CD8-positive, alpha-beta memory T cell (primary cell): ENCODE data around the gene MFAP2. TPM values are rescaled to one million over a fixed set of nuclear protein-coding genes. Genes with fewer than 3 reads are reported as not detected.
A peak's percentile ranks its signal among the peaks of the same experiment; 100 is the strongest.

Experiments
- CTCF ChIA-PET: fragments of 350-600 bp; sonication (Branson Sonifier 250); formaldehyde crosslinking; loops from one replicate; lab custom pipeline; 2021; ENCODE audit warnings: antibody characterized with exemption; lab: Charles Lee
- POLR2A ChIA-PET: fragments of 350-600 bp; sonication (Branson Sonifier 250); formaldehyde crosslinking; loops from one replicate; lab custom pipeline; 2021; ENCODE audit warnings: antibody characterized with exemption; lab: Charles Lee
- DNase-seq, 5 donors: peaks; one replicate each; pipeline versions ENCODE4 v3.0.0 to v3.0.0-alpha.2; 2020 to 2022; ENCODE audit warnings: mixed read lengths in 1 of 5
- H3K27ac ChIP-seq: one replicate; pipeline ENCODE4 v1.7.0; 2013; ENCODE audit warnings: low read depth, mild to moderate bottlenecking, low read length, moderate library complexity
- H3K27me3 ChIP-seq: 2 replicates; pipeline ENCODE4 v1.7.0; 2013; ENCODE audit warnings: low read length, mild to moderate bottlenecking; ENCODE audit not compliant: insufficient read depth, poor library complexity, severe bottlenecking
- H3K36me3 ChIP-seq: 2 replicates; pipeline ENCODE4 v1.7.0; 2013; ENCODE audit warnings: mild to moderate bottlenecking, low read length, moderate library complexity; ENCODE audit not compliant: insufficient read depth
- H3K4me1 ChIP-seq: 2 replicates; pipeline ENCODE4 v1.7.0; 2013; ENCODE audit warnings: mild to moderate bottlenecking, low read length, moderate library complexity; ENCODE audit not compliant: insufficient read depth
- H3K4me3 ChIP-seq: 2 replicates; pipeline ENCODE4 v1.7.0; 2013; ENCODE audit warnings: mild to moderate bottlenecking, low read length
- H3K9me3 ChIP-seq: 2 replicates; pipeline ENCODE4 v1.7.0; 2013; ENCODE audit warnings: mild to moderate bottlenecking, low read length
- H3K27ac Mint-ChIP-seq, 8 donors: one replicate each; pipeline ENCODE4 v1.8.0; 2020 to 2021; ENCODE audit warnings: mixed read lengths in 8 of 8, mild to moderate bottlenecking in 6 of 8, inconsistent platforms in 3 of 8, moderate library complexity in 3 of 8
- H3K27me3 Mint-ChIP-seq, 2 donors: one replicate each; pipeline ENCODE4 v1.8.0; 2020 to 2021; ENCODE audit warnings: mixed read lengths in 2 of 2, mild to moderate bottlenecking in 1 of 2, moderate library complexity in 1 of 2
- H3K36me3 Mint-ChIP-seq, 3 donors: one replicate each; pipeline ENCODE4 v1.8.0; 2020 to 2021; ENCODE audit warnings: mixed read lengths in 3 of 3, inconsistent platforms in 1 of 3, mild to moderate bottlenecking in 1 of 3
- H3K4me1 Mint-ChIP-seq, 3 donors: one replicate each; pipeline ENCODE4 v1.8.0; 2020 to 2021; ENCODE audit warnings: mixed read lengths in 3 of 3, inconsistent platforms in 1 of 3, mild to moderate bottlenecking in 1 of 3
- H3K4me3 Mint-ChIP-seq, 7 donors: one replicate each; pipeline ENCODE4 v1.8.0; 2020 to 2021; ENCODE audit warnings: mixed read lengths in 7 of 7, mild to moderate bottlenecking in 6 of 7, moderate library complexity in 4 of 7, inconsistent platforms in 2 of 7
- H3K9me3 Mint-ChIP-seq, 5 donors: one replicate each; pipeline ENCODE4 v1.8.0; 2020 to 2022; ENCODE audit warnings: mixed read lengths in 5 of 5, mild to moderate bottlenecking in 3 of 5, moderate library complexity in 2 of 5, inconsistent platforms in 1 of 5
- polyA plus RNA-seq: library from polyadenylated mRNA; unstranded; fragments of 300-500 nt; fragmentation: Illumina TruSeq; gene quantifications from one replicate; pipeline ENCODE4 v1.2.3, GENCODE V29; 2021
- total RNA-seq, 2 experiments: library from RNA; stranded (reverse); gene quantifications; one replicate each; pipeline ENCODE4 v1.2.3, GENCODE V29; 2021

The MFAP2 gene
- total and polyA plus RNA-seq, 3 experiments from 2014 or later, result 0.39 TPM; not detected in 2

DNA sequence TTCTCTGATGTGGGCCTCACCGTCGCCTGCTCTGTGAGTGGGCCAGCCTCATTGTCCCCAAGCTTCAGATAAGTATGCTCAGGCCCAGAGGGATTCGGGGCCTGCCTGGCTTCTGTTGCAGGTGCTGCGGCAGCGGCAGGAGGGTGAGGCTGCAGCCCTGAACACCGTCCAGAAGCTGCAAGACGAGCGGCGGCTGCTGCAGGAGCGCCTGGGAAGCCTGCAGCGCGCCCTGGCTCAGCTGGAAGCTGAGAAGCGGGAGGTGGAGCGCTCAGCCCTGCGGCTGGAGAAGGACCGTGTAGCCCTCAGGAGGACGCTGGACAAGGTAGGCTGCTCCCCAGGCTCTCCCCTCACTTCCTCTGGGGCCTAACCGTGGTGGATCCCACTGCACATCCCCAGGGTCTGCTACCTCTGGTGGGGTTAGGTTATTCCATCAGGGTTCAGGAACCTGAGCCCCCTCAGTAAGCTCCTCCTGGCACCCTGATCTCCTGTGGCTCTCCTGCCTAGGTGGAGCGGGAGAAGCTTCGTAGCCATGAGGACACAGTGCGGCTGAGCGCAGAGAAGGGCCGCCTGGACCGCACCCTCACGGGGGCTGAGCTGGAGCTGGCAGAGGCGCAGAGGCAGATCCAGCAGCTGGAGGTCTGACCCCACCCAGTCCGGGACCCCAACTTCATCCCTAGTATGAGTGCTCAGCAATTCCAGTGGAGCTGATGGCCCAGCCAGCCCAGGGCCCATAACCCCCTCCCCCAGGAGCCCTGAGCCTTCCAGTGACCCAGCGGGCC is 10.1 kb downstream of the MFAP2 start:
- CTCF ChIA-PET, result interaction anchor here (1.3 kb wide), 1 partner anchor 9 kb away, joined by 3 read pairs; no protein-coding TSS in a partner anchor
- Mint-ChIP-seq H3K27ac (peak overlapping the region in 1 of 8 donors; percentile 82), H3K4me1 (no peaks in the 10 kb centered on the region), H3K27me3 (no peaks in the 10 kb centered on the region), H3K4me3 (no peak overlapping the region), H3K9me3 (no peaks in the 10 kb centered on the region), H3K36me3 (peaks cover 0 to 44% (median 7%) of the 10 kb centered on the region in 3 donors)
- DNase-seq, result no peak
- Histone ChIP-seq H3K27ac (no peak overlapping the region), H3K36me3 (no peaks in the 10 kb centered on the region), H3K4me1 (no peaks in the 10 kb centered on the region), H3K4me3 (no peak overlapping the region), H3K27me3 (no peaks in the 10 kb centered on the region), H3K9me3 (no peaks in the 10 kb centered on the region)
- POLR2A ChIA-PET, result no interaction called here

DNA sequence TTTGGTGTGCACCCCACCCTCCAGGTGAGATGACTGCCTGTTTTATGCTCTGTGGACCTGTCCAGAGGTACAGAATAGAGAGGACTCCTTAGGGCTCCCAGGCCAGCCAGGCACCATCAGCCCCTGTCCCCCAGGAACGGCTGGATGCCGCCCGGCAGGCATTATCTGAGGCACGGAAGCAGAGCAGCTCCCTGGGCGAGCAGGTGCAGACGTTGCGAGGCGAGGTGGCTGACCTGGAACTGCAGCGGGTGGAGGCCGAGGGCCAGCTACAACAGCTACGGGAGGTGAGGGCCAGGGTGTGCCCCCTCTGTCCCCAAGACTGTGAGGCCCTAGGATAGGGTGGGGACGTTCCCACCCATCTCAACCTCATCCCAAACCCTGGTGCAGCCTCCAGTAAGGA is 10.8 kb downstream of the MFAP2 start:
- Mint-ChIP-seq H3K27ac (peak overlapping the region in 1 of 8 donors; percentile 25), H3K4me1 (no peaks in the 10 kb centered on the region), H3K27me3 (no peaks in the 10 kb centered on the region), H3K4me3 (no peak overlapping the region), H3K9me3 (no peaks in the 10 kb centered on the region), H3K36me3 (peaks cover 0 to 50% (median 7%) of the 10 kb centered on the region in 3 donors)
- ChIA-PET POLR2A (no interaction called here), CTCF (interaction anchor here (1.3 kb wide), 1 partner anchor 9 kb away, joined by 3 read pairs; no protein-coding TSS in a partner anchor)
- no peak for DNase-seq
- Histone ChIP-seq H3K27ac (no peak overlapping the region), H3K27me3 (no peaks in the 10 kb centered on the region), H3K4me1 (no peaks in the 10 kb centered on the region), H3K36me3 (no peaks in the 10 kb centered on the region), H3K9me3 (no peaks in the 10 kb centered on the region), H3K4me3 (no peak overlapping the region)

GRCh38 chr1:16969057-16969611 is 11.3 kb downstream of the MFAP2 start:
- POLR2A ChIA-PET, result interaction anchor here (0.6 kb wide), 1 partner anchor 12 kb away, joined by 4 read pairs; no protein-coding TSS in a partner anchor

DNA sequence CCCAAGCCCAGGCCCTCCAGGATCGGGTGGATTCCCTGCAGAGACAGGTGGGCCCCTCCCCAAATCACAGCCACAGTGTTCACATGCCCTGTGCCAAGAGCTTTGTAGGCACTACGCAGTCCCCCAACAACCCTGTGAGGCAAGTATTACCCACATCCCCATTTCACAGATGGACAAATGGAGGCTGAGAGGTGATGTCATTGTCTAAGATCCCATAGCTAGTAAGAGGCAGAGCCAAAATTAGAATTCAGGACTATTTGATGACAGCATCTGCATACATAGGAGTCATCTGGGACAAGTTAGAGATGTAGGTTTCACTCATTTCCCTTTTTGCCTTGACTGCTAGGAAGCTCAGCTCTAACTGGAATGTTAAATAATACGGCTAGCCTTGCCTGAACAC is 12.0 kb downstream of the MFAP2 start:
- no peaks in the 10 kb centered on the region for H3K9me3 ChIP-seq
- peaks cover 0 to 50% (median 7%) of the 10 kb centered on the region in 3 donors for H3K36me3 Mint-ChIP-seq
- H3K27me3 Mint-ChIP-seq, result no peaks in the 10 kb centered on the region
- ChIA-PET CTCF (no interaction called here), POLR2A (interaction anchor here (0.6 kb wide), 1 partner anchor 12 kb away, joined by 4 read pairs; no protein-coding TSS in a partner anchor)
- no peaks in the 10 kb centered on the region for H3K4me1 ChIP-seq
- no peak overlapping the region for H3K4me3 ChIP-seq
- no peak overlapping the region for H3K27ac ChIP-seq
- DNase-seq, result no peak
- no peak overlapping the region for H3K4me3 Mint-ChIP-seq
- no peaks in the 10 kb centered on the region for H3K36me3 ChIP-seq
- no peaks in the 10 kb centered on the region for H3K27me3 ChIP-seq
- no peaks in the 10 kb centered on the region for H3K4me1 Mint-ChIP-seq
- H3K27ac Mint-ChIP-seq, result peak overlapping the region in 1 of 8 donors; percentile 94
- no peaks in the 10 kb centered on the region for H3K9me3 Mint-ChIP-seq

More at GRCh38 chr1:16969057-16969611, 11.3 kb downstream of the MFAP2 start:
- Histone ChIP-seq H3K9me3 (no peaks in the 10 kb centered on the region), H3K27ac (no peak overlapping the region), H3K27me3 (no peaks in the 10 kb centered on the region), H3K36me3 (no peaks in the 10 kb centered on the region), H3K4me1 (no peaks in the 10 kb centered on the region), H3K4me3 (no peak overlapping the region)
- Mint-ChIP-seq H3K27ac (peak overlapping the region in 2 of 8 donors; percentile 25 to 94), H3K9me3 (no peaks in the 10 kb centered on the region), H3K4me1 (no peaks in the 10 kb centered on the region), H3K4me3 (no peak overlapping the region), H3K27me3 (no peaks in the 10 kb centered on the region), H3K36me3 (peaks cover 0 to 50% (median 7%) of the 10 kb centered on the region in 3 donors)
- DNase-seq, result no peak
- CTCF ChIA-PET, result interaction anchor here (1.3 kb wide), 1 partner anchor 8 kb away, joined by 3 read pairs; no protein-coding TSS in a partner anchor

DNA sequence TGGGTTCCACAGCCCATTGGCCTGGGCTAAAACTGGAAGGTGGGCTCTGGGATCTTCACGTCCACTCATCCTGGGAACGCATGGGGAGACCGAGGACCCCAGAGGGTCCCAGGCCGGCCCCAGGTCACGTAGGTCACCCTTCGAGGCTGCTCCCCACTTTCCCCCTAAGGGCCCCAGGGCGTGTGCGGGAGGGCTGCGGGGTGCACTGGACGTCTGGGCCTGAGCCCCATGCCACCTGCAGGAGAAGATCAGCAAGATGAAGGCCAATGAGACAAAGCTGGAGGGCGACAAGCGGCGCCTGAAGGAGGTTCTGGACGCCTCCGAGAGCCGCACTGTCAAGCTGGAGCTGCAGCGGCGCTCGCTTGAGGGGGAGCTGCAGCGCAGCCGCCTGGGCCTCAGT is 12.5 kb downstream of the MFAP2 start:
- no peak for DNase-seq
- POLR2A ChIA-PET, result no interaction called here
- H3K36me3 Mint-ChIP-seq, result peaks cover 0 to 52% (median 7%) of the 10 kb centered on the region in 3 donors

DNA sequence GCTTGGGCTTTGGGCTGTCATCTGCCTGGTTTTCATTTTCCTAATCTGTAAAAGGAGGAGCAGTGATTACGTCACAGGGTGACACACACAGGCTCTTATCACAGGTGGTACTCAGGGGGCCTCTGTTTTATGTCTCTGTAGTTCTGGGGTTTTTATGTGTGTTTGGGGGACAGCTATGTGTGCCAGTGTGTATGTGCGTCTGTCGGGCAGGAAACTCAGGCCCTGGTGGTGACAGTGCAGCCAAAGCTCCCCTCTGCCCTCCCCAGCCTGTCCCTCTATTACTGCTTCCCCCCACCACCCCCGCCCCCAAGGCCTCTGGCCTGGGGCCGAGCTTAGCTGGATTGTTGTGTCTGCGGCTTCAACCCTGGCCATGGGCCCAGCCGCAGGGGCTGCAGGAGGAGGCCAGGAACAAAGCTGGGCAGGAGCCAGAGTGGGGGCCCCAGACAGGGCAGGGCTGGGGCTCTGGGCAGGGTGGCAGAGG is 13.3 kb downstream of the MFAP2 start:
- Histone ChIP-seq H3K27me3 (no peaks in the 10 kb centered on the region), H3K4me1 (no peaks in the 10 kb centered on the region), H3K27ac (no peak overlapping the region), H3K9me3 (no peaks in the 10 kb centered on the region), H3K36me3 (no peaks in the 10 kb centered on the region), H3K4me3 (no peak overlapping the region)
- ChIA-PET POLR2A (no interaction called here), CTCF (interaction anchor here (0.5 kb wide), 1 partner anchor 15 kb away, joined by 3 read pairs; no protein-coding TSS in a partner anchor)
- Mint-ChIP-seq H3K4me3 (no peak overlapping the region), H3K4me1 (no peaks in the 10 kb centered on the region), H3K27me3 (no peaks in the 10 kb centered on the region), H3K9me3 (no peaks in the 10 kb centered on the region), H3K36me3 (peaks cover 0 to 52% (median 7%) of the 10 kb centered on the region in 3 donors), H3K27ac (peak overlapping the region in 1 of 8 donors; percentile 83)
- no peak for DNase-seq

More for the DNA sequence above, 12.5 kb downstream of the MFAP2 start:
- Histone ChIP-seq H3K9me3 (no peaks in the 10 kb centered on the region), H3K36me3 (no peaks in the 10 kb centered on the region), H3K4me1 (no peaks in the 10 kb centered on the region), H3K27ac (no peak overlapping the region), H3K4me3 (no peak overlapping the region), H3K27me3 (no peaks in the 10 kb centered on the region)
- H3K27ac Mint-ChIP-seq, result peak overlapping the region in 1 of 8 donors; percentile 50
- H3K27me3 Mint-ChIP-seq, result no peaks in the 10 kb centered on the region
- H3K4me3 Mint-ChIP-seq, result no peak overlapping the region
- CTCF ChIA-PET, result no interaction called here
- no peaks in the 10 kb centered on the region for H3K4me1 Mint-ChIP-seq
- no peaks in the 10 kb centered on the region for H3K9me3 Mint-ChIP-seq

- DNase-seq, result no peak
- H3K27ac Mint-ChIP-seq, result no peak overlapping the region
- CTCF ChIA-PET, result no interaction called here
- H3K4me1 Mint-ChIP-seq, result peaks cover 4 to 7% (median 4%) of the 10 kb centered on the region in 3 donors
- Histone ChIP-seq H3K9me3 (no peaks in the 10 kb centered on the region), H3K4me1 (peaks cover 5% of the 10 kb centered on the region), H3K27me3 (no peaks in the 10 kb centered on the region), H3K27ac (no peak overlapping the region), H3K4me3 (no peak overlapping the region), H3K36me3 (no peaks in the 10 kb centered on the region)
- POLR2A ChIA-PET, result no interaction called here
- H3K9me3 Mint-ChIP-seq, result no peaks in the 10 kb centered on the region
- no peak overlapping the region for H3K4me3 Mint-ChIP-seq
- no peaks in the 10 kb centered on the region for H3K27me3 Mint-ChIP-seq
- peaks cover 0 to 52% (median 7%) of the 10 kb centered on the region in 3 donors for H3K36me3 Mint-ChIP-seq
These were observed 14.1 kb downstream of the MFAP2 start for GRCh38 chr1:16966282-16966681.
